OCI-M1 (cell line): ENCODE data around the gene CETP.

ENCODE experiments used
- DNase-seq: peaks from one replicate; lab custom pipeline; 2025; lab: John Stamatoyannopoulos, UW

The CETP gene

DNA sequence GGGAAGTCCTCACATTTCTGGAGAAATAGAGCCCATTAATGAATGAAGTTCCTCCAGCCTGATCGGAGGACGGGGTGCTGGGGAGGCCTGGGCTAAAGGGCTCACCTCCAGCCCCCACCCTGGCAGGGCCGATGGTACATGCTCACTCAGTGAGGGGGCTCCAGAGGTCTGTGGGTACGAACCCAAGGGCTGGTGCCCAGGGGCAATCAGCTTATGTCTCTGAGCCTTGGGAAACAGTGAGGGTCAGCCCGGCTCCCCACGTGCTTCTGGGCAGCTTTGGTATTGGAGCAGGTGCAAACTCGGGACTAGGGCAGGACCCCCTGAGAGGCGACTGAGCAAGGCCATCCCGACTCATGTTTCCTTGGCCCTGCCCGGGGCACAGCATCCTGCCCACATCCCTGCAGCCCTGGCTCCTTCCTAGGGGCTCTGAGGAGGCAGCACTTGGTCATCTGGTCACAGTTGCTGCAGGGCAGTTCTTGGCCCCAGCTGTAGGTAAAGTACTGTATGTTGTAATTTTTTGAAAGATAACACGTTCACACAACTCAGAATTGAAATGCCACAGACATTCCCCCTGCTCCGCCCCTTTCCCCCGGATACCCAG is 969 bp upstream of the CETP start:
- no peak for DNase-seq

- DNase-seq = no peak
These were observed 364 bp upstream of the CETP start for GRCh38 chr16:56961386-56961785.

- peak; percentile 93 for DNase-seq
These were observed 2.7 kb downstream of the CETP start for GRCh38 chr16:56964243-56965148.

- DNase-seq = peak; percentile 16
These were observed 3.7 kb downstream of the CETP start for GRCh38 chr16:56965149-56966092.

DNA sequence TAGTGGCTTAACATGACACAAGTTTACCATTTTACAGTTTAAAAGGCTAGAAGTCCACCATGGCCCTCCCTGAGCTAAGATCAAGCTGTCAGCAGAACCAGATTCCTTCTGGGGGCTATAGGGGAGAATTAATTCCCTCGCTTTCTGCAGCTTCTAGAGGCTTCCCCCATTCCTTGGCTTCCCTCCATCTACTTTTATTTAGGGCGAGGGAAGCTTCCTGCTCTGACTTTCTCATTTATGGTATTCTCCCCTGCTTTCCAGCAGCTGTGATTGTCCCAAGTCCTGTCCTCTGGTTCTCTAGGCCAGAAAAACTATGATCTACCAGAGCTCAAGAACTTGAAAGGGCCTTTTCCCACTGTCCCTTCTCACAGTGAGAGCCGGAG is 4.3 kb downstream of the CETP start:
- DNase-seq = no peak

DNA sequence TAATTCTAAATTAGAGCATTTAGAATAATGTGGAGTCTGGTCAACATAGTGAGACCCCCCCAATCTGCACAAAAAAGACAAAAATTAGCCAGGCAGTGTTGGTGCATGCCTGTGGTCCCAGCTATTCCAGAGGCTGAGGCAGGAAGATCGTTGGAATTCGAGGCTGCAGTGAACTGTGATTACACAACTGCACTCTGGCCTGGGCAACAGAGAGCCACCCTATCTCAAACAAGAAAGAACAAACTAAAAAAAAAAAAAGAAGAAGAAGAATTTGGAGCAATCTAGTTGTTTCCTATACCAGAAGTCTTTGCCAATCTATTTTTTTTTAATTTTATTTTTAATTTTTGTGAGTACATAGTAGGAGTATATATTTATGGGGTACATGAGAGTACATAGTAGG is 6.0 kb downstream of the CETP start:
- DNase-seq = no peak

GRCh38 chr16:56969769-56970168 is 8.0 kb downstream of the CETP start:
- DNase-seq = no peak

DNA sequence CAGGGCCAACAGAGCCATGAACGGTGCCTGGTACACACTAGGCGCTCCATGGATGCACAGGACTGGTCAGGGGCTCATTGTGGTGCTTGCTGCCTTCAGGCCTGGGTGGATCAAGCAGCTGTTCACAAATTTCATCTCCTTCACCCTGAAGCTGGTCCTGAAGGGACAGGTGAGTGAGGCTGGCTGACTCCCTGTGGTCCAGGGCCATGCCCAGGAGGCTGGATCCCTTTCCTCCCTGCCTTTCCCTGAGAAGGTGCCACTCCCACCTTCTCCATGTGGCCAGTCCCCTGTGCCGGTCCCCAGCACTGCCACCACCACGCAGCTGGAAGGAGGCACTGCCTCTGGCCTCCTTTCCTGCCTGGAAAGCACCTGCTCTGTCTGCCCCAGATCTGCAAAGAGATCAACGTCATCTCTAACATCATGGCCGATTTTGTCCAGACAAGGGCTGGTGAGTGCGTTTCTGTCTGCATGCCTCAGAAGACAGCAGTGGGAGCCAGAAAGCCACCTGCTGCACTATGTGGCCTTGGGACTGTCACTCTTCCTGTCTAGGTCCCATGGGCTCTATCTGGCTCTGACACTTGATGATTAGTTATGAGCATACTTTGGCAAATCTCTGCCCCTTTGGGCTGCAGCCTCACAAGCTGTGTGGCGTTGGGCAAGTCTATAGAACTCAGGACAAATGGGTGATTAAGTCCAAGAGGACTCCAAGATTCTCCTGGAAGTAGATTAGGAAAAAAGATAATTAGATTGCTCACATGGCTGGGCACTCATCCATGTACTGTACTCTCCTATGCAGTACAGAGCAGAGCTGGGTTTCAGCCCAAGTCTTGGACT is 9.4 kb downstream of the CETP start:
- no peak for DNase-seq

- DNase-seq = no peak
These were observed 10.0 kb downstream of the CETP start for GRCh38 chr16:56971768-56972043.

GRCh38 chr16:56972403-56973293 is 10.9 kb downstream of the CETP start:
- no peak for DNase-seq

DNA sequence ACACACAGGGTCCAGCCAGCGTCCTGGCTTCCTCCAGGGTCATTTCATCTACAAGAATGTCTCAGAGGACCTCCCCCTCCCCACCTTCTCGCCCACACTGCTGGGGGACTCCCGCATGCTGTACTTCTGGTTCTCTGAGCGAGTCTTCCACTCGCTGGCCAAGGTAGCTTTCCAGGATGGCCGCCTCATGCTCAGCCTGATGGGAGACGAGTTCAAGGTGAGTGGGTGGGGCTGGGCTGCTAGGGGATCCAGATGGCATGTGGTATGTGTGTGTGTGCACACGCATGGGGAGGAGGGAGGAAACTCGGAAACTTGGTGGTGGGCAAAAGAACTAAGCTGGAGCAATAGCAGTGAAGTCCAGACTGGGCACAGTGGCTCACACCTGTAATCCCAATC is 11.5 kb downstream of the CETP start:
- DNase-seq = no peak

DNA sequence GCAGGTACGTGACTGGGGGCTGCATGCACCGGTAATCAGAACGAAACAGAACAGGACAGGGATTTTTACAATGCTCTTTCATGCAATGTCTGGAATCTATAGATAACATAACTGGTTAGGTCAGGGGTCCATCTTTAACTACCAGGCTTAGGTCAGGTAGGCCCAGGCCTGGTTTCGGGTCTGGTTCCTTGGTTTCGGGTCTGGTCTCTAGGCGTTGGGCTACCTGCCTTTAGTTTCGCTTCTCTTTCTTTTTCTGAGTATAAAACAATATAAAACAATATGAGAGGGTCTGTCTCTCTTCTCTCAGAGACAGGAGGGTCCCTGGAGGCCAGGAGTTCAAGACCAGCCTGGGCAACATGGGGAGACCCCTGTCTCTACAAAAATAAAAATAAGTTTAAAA is 12.1 kb downstream of the CETP start:
- peak; percentile 5 for DNase-seq

GRCh38 chr16:56974549-56975300 is 13.0 kb downstream of the CETP start:
- peak; percentile 60 for DNase-seq

DNA sequence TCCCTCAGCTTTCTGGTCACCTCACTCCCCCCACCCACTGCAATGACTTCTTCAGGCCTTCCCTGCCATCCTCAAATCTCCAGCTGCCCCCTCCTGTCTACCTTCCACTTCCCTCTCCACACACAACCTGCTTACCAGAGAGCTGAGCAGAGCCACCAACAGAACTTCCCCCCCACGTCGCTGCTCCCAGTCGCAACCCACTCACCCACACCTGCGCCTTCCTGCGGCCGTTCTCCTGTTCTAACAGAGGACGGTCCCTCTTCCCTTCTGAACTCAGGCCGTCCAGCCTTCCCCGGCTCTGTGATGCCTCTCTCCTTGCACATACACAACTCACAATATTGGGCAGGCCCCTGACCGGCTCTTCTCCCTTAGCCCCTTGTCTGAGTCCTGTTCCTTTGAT is 14.0 kb downstream of the CETP start:
- DNase-seq = no peak

DNA sequence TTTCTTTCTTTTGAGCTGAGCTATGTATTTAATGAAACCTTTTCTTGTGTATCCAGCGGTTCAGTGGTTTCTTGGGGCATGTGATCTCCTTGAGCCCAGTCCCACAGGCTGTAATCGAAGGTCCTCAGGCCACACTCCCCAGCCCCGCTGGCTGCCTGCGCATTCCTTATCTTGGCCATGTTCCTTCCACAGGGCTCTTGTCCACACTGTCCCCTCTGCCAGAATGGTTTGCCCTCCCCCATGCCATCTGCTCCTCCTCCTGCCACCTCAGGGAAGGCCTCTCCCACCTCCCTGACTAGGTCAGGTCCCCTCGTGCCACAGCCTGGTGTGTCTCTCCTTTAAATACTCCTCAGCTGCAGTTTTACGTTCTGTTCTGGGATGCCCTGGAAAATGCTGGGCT is 15.5 kb downstream of the CETP start:
- DNase-seq = peak; percentile 93

DNA sequence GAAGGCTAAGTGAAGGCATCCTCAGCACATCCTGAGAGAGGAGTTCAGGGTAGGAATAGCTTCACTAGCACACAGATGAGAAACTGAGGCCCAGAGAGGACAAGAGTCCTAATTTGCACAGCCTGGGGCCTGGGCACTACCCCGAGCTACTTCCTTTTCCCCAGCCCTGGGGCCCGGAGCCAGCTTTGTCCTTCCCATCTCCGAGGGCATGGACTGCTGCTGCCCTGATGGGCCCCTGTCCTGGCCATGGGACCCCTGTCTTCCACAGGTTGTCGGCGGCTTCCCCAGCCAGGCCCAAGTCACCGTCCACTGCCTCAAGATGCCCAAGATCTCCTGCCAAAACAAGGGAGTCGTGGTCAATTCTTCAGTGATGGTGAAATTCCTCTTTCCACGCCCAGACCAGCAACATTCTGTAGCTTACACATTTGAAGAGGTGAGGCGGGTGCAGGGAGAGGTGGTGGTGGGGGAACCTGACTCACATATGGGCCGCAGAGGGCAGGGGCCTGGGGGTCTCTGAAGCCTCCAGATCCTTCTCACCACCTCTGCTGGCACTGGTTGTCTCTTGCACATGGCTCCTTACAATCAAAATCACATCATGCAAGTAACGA is 16.2 kb downstream of the CETP start:
- no peak for DNase-seq

DNA sequence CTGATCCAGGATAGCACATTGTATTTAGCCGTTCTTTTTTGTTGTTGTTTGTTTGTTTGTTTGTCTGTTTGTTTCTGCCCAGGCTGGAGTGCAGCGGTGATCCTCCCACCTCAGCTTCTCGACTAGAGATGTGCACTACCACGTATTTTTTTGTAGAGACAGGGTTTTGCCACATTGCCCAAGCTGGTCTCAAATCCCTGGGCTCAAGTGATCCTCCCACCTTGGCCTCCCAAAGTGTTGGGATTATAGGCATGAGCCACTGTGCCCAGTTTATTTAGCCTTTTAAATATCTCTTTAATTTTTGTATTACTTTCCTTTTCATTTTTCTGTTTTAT is 18.4 kb downstream of the CETP start:
- DNase-seq = no peak

DNA sequence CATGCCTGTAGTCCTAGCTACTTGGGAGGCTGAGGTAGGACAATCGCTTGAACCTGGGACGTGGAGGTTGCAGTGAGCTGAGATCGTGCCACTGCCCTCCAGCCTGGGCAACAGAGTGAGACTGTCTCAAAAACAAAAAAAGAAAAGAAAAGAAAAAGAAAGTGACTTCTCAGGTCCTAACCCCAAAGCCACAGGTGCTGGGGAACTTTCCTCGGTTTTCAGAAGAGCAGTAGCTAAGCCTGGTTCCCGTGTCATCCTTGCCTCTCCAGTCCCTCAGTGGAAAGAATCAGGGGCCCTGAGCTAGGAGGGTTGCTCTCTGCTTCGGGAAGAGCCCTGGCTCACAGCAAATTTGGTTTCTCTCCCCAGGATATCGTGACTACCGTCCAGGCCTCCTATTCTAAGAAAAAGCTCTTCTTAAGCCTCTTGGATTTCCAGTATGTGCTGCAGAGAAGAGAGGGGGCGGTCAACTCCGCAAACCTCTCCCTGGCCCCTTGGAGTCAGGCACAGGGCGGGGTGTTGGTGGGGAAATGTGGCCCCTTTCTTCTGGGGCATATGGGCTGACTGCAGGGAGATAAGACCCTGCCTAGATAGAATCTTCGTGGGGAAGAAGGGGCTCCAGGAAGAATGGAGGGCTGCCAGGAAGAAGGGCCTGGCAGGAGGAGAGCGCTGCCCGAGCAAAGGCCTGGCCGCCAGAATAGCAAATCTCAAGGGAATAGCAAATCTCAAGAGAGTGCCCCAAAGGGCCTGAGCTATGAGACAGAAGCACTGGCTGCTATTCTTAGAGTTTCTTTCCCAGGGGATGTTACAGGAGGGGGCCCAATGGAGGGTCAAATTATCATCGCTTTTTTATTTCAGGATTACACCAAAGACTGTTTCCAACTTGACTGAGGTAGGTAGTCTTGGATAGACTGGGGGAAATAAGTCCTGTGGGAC is 19.3 kb downstream of the CETP start:
- peak; percentile 67 for DNase-seq
